Activated CD4-positive, alpha-beta T cell treated with anti-CD3 and anti-CD28 coated beads, Interleukin-10, Interleukin-2, amounts not matched to agents 100 ng/mL and 50 ng/mL, durations not matched to agents 16 hours and 8 hours (primary cell): ENCODE data around the gene KPNA6.

ENCODE experiments used
- DNase-seq: peaks from one replicate; pipeline ENCODE4 v3.0.0-alpha.2; 2020

The KPNA6 gene

DNA sequence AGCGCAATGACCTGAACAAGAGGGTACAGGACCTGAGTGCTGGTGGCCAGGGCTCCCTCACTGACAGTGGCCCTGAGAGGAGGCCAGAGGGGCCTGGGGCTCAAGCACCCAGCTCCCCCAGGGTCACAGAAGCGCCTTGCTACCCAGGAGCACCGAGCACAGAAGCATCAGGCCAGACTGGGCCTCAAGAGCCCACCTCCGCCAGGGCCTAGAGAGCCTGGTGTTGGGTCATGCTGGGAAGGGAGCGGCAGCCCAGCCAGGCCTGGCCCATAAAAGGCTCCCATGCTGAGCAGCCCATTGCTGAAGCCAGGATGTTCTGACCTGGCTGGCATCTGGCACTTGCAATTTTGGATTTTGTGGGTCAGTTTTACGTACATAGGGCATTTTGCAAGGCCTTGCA lies 87.1 kb downstream of the KPNA6 start:
- DNase-seq: no peak

DNA sequence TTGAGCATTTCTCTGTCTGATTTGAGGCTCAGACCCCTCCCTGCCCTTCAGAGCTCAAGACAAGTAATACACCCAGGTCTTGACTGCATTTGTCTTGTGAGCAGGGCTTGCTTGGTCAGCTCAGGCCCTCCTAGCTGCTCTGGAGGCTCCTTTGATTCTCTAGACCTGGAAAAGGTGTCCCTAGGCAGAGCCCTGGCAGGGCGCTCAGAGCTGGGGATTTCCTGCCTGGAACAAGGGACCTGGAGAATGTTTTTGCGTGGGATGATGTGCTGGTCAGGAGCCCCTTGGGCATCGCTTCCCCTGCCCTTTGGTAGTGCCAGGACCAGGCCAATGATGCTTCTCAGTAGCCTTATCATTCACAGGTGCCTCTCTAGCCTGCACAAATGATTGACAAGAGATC lies 87.7 kb downstream of the KPNA6 start:
- DNase-seq: no peak

- DNase-seq: peak; percentile 62
Measured at GRCh38 chr1:32195972-32196823, 88.3 kb downstream of the KPNA6 start.

DNA sequence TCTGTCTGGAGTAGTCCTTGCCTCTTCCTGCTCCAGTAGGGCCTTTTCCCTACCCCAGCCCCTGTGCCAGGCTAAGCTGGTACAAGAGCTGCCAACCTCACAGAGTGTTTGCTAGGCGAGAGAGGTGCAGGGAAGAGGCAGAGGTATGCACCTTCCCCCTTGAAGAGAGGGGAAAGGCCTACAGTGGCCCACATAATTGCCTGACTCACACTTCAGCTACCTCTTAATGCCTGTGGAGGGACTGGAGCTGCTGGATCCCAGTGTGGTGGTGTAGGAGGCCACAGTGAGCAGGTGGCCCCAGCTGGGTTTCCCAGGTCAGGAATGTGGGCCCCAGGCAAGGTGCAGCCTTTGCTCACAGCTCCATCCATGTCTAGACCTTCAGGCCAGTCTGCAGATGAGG lies 89.2 kb downstream of the KPNA6 start:
- DNase-seq: no peak

DNA sequence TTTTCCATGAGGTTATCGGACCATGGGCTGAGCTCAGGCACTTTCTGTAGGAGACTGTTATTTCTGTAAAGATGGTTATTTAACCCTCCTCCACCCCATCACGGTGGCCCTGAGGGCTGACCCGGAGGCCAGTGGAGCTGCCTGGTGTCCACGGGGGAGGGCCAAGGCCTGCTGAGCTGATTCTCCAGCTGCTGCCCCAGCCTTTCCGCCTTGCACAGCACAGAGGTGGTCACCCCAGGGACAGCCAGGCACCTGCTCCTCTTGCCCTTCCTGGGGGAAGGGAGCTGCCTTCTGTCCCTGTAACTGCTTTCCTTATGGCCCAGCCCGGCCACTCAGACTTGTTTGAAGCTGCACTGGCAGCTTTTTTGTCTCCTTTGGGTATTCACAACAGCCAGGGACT lies 90.0 kb downstream of the KPNA6 start:
- DNase-seq: no peak

GRCh38 chr1:32198237-32199042 lies 90.6 kb downstream of the KPNA6 start:
- no peak for DNase-seq

GRCh38 chr1:32199043-32199716 lies 91.3 kb downstream of the KPNA6 start:
- DNase-seq: no peak

DNA sequence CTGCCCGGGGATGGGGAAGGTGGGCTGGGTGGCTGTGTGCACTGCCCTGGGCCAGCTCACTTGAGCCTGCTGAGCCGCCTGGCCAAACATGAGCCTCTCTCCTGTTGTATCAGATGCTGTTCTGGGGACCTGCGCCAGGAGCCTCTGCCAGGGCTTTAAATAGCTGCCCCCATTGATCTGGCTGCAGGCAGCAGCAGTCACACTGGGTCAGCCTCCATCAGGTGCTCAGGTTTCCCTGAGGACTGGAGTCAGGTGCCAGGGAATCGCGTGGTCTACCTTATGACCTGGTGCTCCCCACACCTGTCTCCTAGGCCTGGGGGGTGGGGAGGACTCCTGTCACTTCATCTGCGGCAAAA lies 91.8 kb downstream of the KPNA6 start:
- no peak for DNase-seq

- peak; percentile 50 for DNase-seq
Measured at GRCh38 chr1:32200226-32201010, 92.6 kb downstream of the KPNA6 start, which contains the start of gene CCDC28B. TSS of gene CCDC28B (plus strand) at chr1:32200595. CDS start at chr1:32201936, 1,341 bp downstream.

GRCh38 chr1:32201011-32201855 lies 93.4 kb downstream of the KPNA6 start:
- DNase-seq: peak; percentile 83

- no peak for DNase-seq
Measured at GRCh38 chr1:32204943-32205361, 97.1 kb downstream of the KPNA6 start.

DNA sequence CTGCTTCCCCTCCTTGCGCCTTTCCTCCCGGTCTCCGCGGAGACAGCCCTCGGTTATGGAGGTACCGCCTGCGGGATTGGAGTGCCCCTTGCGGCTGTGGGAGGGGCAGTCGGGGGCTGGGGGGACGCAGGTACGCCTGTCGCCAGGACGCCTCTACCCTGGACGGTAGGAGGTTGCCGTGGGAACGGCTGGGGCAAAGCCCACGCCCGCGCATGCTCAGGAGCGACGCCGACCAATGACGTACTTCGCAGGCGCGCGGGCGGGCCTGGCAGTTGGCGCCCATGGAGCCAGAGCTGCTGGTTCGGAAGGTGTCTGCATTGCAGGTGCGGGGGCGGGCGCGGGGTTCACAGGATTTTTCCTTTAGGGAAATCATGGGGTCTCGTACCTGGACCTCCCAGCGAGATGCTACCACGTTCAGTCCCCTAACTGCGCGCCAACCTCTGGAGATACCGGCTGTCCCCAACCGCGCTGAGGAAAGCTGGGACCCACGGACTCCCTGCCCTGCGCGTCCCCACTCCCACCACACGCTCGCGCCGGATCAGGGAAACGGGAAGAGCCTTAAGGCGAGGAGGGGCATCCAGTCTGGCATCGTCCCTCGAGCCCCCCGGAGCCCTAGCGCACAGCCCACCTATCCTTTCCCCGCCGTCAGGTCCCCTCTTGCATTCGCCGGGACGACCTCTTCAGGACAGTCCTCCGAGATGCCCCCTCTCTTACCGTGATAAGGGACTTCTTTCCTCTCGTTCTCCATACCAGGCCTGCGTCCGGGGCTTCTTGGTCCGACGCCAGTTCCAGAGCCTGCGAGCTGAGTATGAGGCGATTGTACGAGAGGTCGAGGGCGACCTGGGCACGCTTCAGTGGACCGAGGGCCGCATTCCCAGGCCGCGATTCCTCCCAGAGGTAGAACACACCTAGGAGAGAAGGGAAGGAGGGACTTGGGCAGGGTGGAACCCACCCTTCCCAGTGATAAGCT lies 97.8 kb downstream of the KPNA6 start, which contains the start of gene IQCC:
TSS of gene IQCC (plus strand) at position 271 of the 970 bp plus-strand sequence. CDS start at position 282, 11 bp downstream.
- DNase-seq: peak; percentile 91

DNA sequence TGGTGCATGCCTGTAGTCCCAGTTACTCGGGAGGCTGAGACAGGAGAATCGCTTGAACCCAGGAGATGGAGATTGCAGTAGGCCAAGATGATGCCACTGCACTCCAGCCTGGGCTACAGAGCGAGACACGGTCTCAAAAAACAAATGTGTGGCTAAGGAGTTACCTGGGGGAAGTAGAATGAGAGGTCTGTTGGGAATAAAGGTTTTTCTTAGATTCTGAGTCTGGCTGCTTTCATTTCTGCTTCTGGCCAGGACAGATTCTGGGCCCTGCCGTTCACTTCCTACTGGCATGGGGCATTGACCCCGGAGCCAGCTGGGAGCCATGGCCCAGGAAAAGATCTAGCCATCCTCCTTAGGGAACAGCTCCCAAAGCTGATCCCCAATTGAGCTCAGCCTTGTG lies 100.6 kb downstream of the KPNA6 start:
- no peak for DNase-seq

DNA sequence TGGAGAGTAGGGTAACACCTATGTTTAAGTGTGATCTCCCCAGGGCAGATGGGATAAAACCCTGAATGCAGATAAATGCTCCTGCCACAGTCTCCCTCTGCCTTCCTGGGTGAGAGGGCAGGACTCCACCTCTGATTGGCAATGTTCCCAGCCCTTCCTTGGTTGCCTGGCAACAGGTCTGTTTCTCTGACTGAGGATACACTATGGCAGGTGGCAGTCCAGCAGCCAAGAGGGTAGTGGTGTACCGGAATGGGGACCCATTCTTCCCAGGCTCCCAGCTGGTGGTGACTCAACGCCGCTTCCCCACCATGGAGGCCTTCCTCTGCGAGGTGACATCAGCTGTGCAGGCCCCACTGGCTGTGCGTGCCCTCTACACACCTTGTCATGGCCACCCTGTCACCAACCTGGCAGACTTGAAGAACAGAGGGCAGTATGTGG lies 101.1 kb downstream of the KPNA6 start, which contains the start of gene DCDC2B:
TSS of gene DCDC2B (plus strand) at position 199 of the 438 bp plus-strand sequence. CDS start at position 204, 5 bp downstream.
- DNase-seq: no peak

DNA sequence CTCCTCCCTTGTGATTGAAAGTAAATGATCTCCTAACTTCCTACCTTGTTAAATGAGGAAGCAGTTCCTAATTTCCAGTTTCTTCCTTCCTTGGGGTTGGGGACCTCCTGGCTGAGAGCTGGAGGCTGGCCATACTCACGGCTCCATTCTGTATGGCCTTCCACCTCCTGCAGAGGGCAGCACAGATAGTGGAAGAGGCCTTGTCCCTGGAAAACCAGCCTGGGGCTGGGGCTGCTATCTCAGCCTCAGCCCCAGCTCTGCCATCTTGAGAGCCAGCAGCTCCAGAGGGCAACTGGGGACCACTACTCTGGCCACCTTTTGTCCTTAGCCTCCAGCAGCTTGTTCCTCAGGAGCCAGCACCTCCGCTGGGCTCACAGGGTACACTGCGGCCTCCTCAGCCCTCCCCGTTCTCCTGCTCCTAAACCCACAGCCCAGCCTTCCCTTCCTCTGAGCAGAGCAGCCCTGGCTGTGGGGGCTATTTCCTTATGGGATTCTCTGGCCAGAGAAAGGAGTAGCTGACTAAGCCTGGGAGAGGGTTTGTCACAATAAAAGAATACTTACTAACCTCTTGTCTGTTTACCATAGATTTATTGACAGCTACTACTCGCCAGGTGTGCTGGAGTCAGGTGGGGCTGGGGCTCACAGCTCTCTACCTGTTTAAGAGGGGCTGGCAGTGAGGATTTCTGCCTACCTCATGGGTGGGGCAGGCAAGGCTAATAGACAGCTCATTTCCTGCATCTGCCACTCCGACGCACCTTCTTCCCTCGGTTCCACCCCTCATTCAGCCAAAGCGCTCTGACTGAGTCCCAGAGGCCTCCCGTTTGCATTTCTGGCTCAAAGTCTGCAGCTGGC lies 108.0 kb downstream of the KPNA6 start:
- peak; percentile 70 for DNase-seq

- no peak for DNase-seq
Measured at GRCh38 chr1:32216566-32216965, 108.7 kb downstream of the KPNA6 start.

GRCh38 chr1:32219022-32219421 lies 111.2 kb downstream of the KPNA6 start:
- DNase-seq: no peak

DNA sequence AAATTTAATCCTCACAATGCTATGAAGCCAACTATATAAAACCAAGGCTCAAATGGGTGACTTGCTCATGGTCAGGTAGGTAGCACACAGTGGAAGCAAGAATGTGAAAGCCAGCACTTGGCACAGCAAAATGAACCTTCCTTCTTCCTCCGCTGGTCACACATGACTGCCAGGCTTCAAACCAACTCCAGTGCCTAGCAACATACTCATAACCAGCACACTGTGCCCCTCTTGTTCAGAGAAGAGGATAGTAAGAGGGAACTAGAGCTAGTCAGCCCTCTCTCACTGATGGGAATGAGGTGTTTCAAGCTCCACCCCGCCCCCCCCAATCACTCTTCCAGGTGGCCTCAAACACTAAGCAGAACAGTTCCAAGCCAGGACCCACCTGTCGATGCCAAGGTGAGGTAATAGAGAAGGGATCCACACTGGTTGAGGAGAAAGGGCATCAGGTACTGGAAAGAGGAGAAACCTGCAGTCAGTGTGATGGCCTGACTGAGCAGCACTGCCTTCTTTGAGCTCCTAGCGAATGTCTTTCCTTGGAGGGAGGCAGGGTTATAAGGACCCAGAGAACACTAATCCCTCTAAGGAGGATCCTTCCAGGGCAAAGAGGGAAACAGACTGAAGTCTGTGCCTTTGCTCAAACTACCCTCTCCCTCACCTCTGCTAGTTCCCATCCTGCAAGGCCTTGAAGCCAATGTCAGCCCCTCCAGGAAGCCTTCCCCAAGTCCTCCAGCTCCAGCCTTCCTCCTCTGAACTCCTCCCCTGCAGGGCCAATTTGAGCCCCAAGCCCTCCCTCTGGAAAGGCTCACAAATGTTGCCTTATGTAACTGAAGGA lies 113.1 kb downstream of the KPNA6 start:
- DNase-seq: no peak
